ENCODE results near the gene TUBG1. TPM values are rescaled to one million over a fixed set of nuclear protein-coding genes. Genes with fewer than 3 reads are reported as not detected.

The TUBG1 gene
- polyA plus RNA-seq, 2 of the 4 experiments (the other 2 are of a cell fraction): 73.3 to 156 TPM

DNA sequence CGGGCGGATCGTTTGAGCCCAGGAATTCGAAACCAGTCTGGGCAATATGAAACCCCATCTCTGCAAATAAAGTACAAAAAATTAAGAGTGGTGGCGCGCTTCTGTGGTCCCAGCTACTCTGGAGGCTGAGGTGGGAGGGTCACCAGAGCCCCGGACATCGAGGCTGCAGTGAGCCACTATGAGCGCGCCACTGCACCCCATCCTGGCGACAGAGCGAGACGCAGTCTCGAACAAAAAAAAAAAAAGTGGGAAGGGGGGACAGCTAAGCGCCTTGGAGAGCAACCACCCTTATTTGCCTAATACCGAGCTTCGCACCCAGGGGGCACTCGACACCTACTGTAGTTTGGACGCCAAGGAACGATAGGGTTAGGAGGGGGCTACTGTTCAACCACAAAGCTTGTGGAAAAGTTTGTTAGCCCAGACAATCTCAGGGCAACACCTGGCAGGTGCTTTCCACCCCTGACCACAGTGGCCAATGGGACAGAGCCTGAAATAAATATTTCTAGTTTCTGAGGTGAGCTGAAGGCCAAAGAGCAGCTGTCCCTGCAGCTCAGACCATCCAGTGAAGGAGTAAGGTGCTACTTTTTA, 31.1 kb upstream of the TUBG1 start:
- Histone ChIP-seq H3K4me3 (peak overlapping the region; percentile 73), H3K27ac (peak overlapping the region; percentile 87 to 94), H3K9me3 (no peaks in the 10 kb centered on the region), H3K4me1 (peaks cover 20% of the 10 kb centered on the region; the same call in 2 of the 3 replicates), H3K4me2 (peak overlapping the region; percentile 92)
- DNase-seq (ENCODE audit: low read depth in 1 of 2, low spot score in 1 of 2) (peak; percentile 85 to 98), ATAC-seq (peak; percentile 80 to 85), FAIRE-seq (no peak)
- CTCF ChIA-PET: interaction anchor here (0.5 to 15.8 kb wide), 89 partner anchors 12 to 620 kb away, joined by 3 to 394 read pairs (median 5); partner anchors contain the start of genes AOC2, BECN1, CAVIN1 and CCR10
- WGBS (ENCODE audit: missing lambda C conversion rate): 7% methylated on average over 20 of the region's 20 CpGs
- TF ChIP-seq MAFK (IDR thresholded peaks at IDR 0.05; ENCODE audit: partially characterized antibody): no peak
- TF ChIP-seq ZSCAN20 (CRISPR knock-in tag; IDR thresholded peaks at IDR 0.05): no peak
- no peak for TF ChIP-seq FOSL2 (IDR thresholded peaks at IDR 0.05)
- TF ChIP-seq FOSL2 (CRISPR knock-in tag; IDR thresholded peaks at IDR 0.05): no peak
- peak; percentile 52; the same call in 1 of the 2 replicates for TF ChIP-seq TFCP2L1 (CRISPR knock-in tag; IDR thresholded peaks at IDR 0.05)
- TF ChIP-seq NPAS2 (CRISPR knock-in tag; IDR thresholded peaks at IDR 0.05; ENCODE audit: borderline replicate concordance): no peak
- TF ChIP-seq KDM5A (IDR thresholded peaks at IDR 0.05): peak; percentile 79
- TF ChIP-seq MYC (IDR thresholded peaks at IDR 0.05; ENCODE audit: borderline replicate concordance, low read length): no peak
- TF ChIP-seq SMC3 (IDR thresholded peaks at IDR 0.05): peak; percentile 80
- TF ChIP-seq, protein P1, sequence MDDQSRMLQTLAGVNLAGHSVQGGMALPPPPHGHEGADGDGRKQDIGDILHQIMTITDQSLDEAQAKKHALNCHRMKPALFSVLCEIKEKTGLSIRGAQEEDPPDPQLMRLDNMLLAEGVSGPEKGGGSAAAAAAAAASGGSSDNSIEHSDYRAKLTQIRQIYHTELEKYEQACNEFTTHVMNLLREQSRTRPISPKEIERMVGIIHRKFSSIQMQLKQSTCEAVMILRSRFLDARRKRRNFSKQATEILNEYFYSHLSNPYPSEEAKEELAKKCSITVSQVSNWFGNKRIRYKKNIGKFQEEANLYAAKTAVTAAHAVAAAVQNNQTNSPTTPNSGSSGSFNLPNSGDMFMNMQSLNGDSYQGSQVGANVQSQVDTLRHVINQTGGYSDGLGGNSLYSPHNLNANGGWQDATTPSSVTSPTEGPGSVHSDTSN (IDR thresholded peaks at IDR 0.05): no peak
- no peak for TF ChIP-seq PHF8 (IDR thresholded peaks at IDR 0.05; ENCODE audit: borderline replicate concordance, low read depth)
- TF ChIP-seq, protein P2, sequence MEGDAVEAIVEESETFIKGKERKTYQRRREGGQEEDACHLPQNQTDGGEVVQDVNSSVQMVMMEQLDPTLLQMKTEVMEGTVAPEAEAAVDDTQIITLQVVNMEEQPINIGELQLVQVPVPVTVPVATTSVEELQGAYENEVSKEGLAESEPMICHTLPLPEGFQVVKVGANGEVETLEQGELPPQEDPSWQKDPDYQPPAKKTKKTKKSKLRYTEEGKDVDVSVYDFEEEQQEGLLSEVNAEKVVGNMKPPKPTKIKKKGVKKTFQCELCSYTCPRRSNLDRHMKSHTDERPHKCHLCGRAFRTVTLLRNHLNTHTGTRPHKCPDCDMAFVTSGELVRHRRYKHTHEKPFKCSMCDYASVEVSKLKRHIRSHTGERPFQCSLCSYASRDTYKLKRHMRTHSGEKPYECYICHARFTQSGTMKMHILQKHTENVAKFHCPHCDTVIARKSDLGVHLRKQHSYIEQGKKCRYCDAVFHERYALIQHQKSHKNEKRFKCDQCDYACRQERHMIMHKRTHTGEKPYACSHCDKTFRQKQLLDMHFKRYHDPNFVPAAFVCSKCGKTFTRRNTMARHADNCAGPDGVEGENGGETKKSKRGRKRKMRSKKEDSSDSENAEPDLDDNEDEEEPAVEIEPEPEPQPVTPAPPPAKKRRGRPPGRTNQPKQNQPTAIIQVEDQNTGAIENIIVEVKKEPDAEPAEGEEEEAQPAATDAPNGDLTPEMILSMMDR (IDR thresholded peaks at IDR 0.05): peak; percentile 86
- TF ChIP-seq MAZ (IDR thresholded peaks at IDR 0.05; ENCODE audit: borderline replicate concordance, low read depth, low read length): 0 out of 2 replicates have a peak, but pooled peaks have one; percentile 19
- TF ChIP-seq POLR2AphosphoS2 (conservative IDR thresholded peaks at IDR 0.05; ENCODE audit: low read length): no peak
- TF ChIP-seq RAD21 (conservative IDR thresholded peaks at IDR 0.05 in 1 of 2, IDR thresholded peaks at IDR 0.05 in 1 of 2): peak; percentile 89 to 93
- TF ChIP-seq POLR2A (IDR thresholded peaks at IDR 0.05; ENCODE audit: low read length): peak; percentile 26; the same call in 1 of the 2 replicates
- no peak for TF ChIP-seq GATA3 (IDR thresholded peaks at IDR 0.05; ENCODE audit: borderline replicate concordance)
- POLR2A ChIA-PET: interaction anchor here (0.8 to 3.0 kb wide), 17 partner anchors 12 to 419 kb away, joined by 3 to 51 read pairs (median 6); partner anchors contain the start of genes BECN1, MLX, NAGLU and PLEKHH3

DNA sequence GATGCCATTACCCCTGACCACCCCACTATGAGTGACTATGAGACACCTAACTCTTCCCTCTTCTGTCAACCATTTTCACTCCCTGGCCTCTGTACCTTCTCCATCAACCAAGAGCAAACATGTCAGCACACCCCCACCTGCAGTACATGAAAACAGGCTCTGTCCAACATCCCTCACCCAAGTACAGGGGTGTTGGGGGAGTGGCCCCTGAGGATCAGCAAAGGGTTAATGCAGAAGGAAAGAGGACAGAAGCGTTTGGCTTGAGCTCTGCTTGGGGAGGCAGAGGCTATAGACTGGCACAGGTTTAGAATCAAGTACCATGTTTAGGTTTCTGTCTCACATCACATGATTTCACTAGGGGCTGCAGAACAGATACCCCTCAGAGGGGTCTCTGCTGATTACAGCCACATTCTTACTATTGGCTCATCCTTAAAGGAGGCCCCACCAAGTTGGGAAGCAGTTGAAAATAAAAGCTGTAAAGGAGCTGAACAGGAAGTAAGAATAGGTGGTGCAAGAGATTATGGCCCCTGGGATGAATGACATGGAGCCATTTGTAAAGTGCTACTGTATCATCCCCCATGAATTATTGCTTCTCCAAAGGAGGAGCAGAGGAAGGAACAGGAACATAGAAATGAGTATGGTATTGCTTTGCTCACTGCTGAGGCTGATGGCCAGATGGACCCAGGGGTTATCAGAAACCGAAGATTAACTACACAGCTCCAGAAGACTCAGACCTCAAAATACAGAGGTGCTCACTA, 29.5 kb upstream of the TUBG1 start:
- Histone ChIP-seq H3K27ac (no peak overlapping the region), H3K4me3 (no peak overlapping the region), H3K4me2 (no peak overlapping the region), H3K9me3 (no peaks in the 10 kb centered on the region), H3K4me1 (peaks cover 20% of the 10 kb centered on the region; the same call in 2 of the 3 replicates)
- ChIA-PET CTCF (interaction anchor here (2.7 to 15.8 kb wide), 13 partner anchors 10 to 243 kb away, joined by 9 to 394 read pairs (median 44); partner anchors contain the start of genes BECN1, CCR10, CNTNAP1 and COASY), POLR2A (no interaction called here)
- FAIRE-seq: no peak
- no peak for DNase-seq (ENCODE audit: low read depth in 1 of 2, low spot score in 1 of 2)
- ATAC-seq: no peak
- WGBS (ENCODE audit: missing lambda C conversion rate): 78% methylated on average over 2 of the region's 2 CpGs
- TF ChIP-seq FOSB (CRISPR knock-in tag; IDR thresholded peaks at IDR 0.05) (no peak), EHF (CRISPR knock-in tag; IDR thresholded peaks at IDR 0.05) (no peak), HDAC2 (IDR thresholded peaks at IDR 0.05) (no peak)
- TF ChIP-seq, protein P3, sequence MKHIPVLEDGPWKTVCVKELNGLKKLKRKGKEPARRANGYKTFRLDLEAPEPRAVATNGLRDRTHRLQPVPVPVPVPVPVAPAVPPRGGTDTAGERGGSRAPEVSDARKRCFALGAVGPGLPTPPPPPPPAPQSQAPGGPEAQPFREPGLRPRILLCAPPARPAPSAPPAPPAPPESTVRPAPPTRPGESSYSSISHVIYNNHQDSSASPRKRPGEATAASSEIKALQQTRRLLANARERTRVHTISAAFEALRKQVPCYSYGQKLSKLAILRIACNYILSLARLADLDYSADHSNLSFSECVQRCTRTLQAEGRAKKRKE (CRISPR knock-in tag; IDR thresholded peaks at IDR 0.05; ENCODE audit: low read depth): no peak

All from A549 (cell line).